Endothelial cell of umbilical vein (primary cell): Measurements from ENCODE around the gene GATA3. TPM values are rescaled to one million over a fixed set of nuclear protein-coding genes. Genes with fewer than 3 reads are reported as not detected.

Experiments
- BruUV-seq: library from RNA; stranded (reverse); fragments of 400-500 nt; replicated peaks from 2 replicates; lab custom pipeline; 2021; lab: Mats Ljungman, UMichigan
- CTCF ChIA-PET: fragments of 300-600, 350-600 bp; sonication (Branson Sonifier 250); formaldehyde crosslinking; loops from one replicate; lab custom pipeline; 2021; ENCODE audit warnings: antibody characterized with exemption, inconsistent platforms; lab: Charles Lee
- POLR2A ChIA-PET: fragments of 300-600, 350-600 bp; sonication (Branson Sonifier 250); formaldehyde crosslinking; loops from one replicate; lab custom pipeline; 2021; ENCODE audit warnings: antibody characterized with exemption, inconsistent platforms; lab: Charles Lee
- DNase-seq: peaks from one replicate; pipeline ENCODE4 v3.0.0-alpha.2; 2011; ENCODE audit warnings: low read depth, low spot score
- FAIRE-seq: peaks from 2 replicates; lab custom pipeline; 2011; peaks lifted over from hg19 to GRCh38; lab: Jason Lieb, UNC
- H2AFZ ChIP-seq: 2 replicates; pipeline ENCODE4 v1.6.0; 2012; ENCODE audit warnings: low read depth, low read length, control low read depth, inconsistent platforms
- H3K27ac ChIP-seq: 2 replicates; pipeline ENCODE4 v1.5.1; 2011; ENCODE audit warnings: low read depth, mild to moderate bottlenecking, control low read depth, low read length, moderate library complexity; ENCODE audit not compliant: insufficient read depth
- H3K27me3 ChIP-seq, 2 experiments: 2 replicates each; pipeline versions ENCODE4 v1.6.0 to v1.6.1; 2011; ENCODE audit warnings: low read length in 2 of 2, mixed read lengths in 1 of 2; ENCODE audit not compliant: control insufficient read depth in 2 of 2, insufficient read depth in 2 of 2
- H3K36me3 ChIP-seq, 2 experiments: 2 replicates in 1 of 2; 3 replicates in 1 of 2; pipeline ENCODE4 v1.5.1; 2011; ENCODE audit warnings: low read length in 2 of 2, mild to moderate bottlenecking in 1 of 2, moderate library complexity in 1 of 2; ENCODE audit not compliant: control insufficient read depth in 2 of 2, insufficient read depth in 2 of 2; ENCODE audit errors: extremely low read depth in 1 of 2
- H3K4me1 ChIP-seq: 3 replicates; pipeline ENCODE4 v1.5.1; 2011; ENCODE audit warnings: mild to moderate bottlenecking, low read length; ENCODE audit not compliant: control insufficient read depth, insufficient read depth; ENCODE audit errors: extremely low read depth
- H3K4me2 ChIP-seq: 2 replicates; pipeline ENCODE4 v1.6.1; 2011; ENCODE audit warnings: low read length, control low read depth, mixed read lengths; ENCODE audit not compliant: insufficient read depth
- H3K4me3 ChIP-seq, 3 experiments: fragments of 200-600 bp in 1 of 3; sonication (generic), shearing (Covaris generic) in 1 of 3; replicated peaks in 1 of 3; 2 replicates each; pipeline ENCODE4 v1.5.1; 2011 to 2016; ENCODE audit warnings: control low read depth in 3 of 3, low read length in 3 of 3, mild to moderate bottlenecking in 2 of 3, inconsistent platforms in 1 of 3, low read depth in 1 of 3, moderate library complexity in 1 of 3; ENCODE audit not compliant: insufficient read depth in 1 of 3
- H3K79me2 ChIP-seq: 2 replicates; pipeline ENCODE4 v1.6.0; 2012; ENCODE audit warnings: low read length, inconsistent platforms; ENCODE audit not compliant: control insufficient read depth, insufficient read depth
- H3K9ac ChIP-seq: replicated peaks from 2 replicates; pipeline ENCODE3; 2011; ENCODE audit warnings: low read length, control low read depth; ENCODE audit not compliant: insufficient read depth; ENCODE audit errors: extremely low read depth
- H3K9me1 ChIP-seq: replicated peaks from 3 replicates; pipeline ENCODE4 v1.6.0; 2011; ENCODE audit warnings: mild to moderate bottlenecking, low read length; ENCODE audit not compliant: control insufficient read depth, insufficient read depth; ENCODE audit errors: extremely low read depth
- H3K9me3 ChIP-seq: replicated peaks from 2 replicates; pipeline ENCODE4 v1.5.1; 2012; ENCODE audit warnings: low read length, inconsistent platforms; ENCODE audit not compliant: control insufficient read depth, insufficient read depth
- H4K20me1 ChIP-seq: replicated peaks from 2 replicates; pipeline ENCODE3; 2011; ENCODE audit warnings: mild to moderate bottlenecking, low read length; ENCODE audit not compliant: control insufficient read depth, insufficient read depth; ENCODE audit errors: extremely low read depth
- CTCF ChIP-seq, 2 donors: IDR thresholded peaks; 1 replicate in 1 of 2; 2 replicates in 1 of 2; pipeline ENCODE4 v1.5.1; 2011; ENCODE audit warnings: low read length in 2 of 2, mild to moderate bottlenecking in 2 of 2, moderate library complexity in 2 of 2, control low read depth in 1 of 2, inconsistent platforms in 1 of 2, low read depth in 1 of 2; ENCODE audit not compliant: insufficient read depth in 1 of 2; ENCODE audit errors: extremely low read depth in 1 of 2
- EZH2 ChIP-seq: IDR thresholded peaks from 2 replicates; pipeline ENCODE4 v1.6.1; 2012; ENCODE audit warnings: borderline replicate concordance, low read depth, mild to moderate bottlenecking, moderate library complexity, low read length, inconsistent platforms; ENCODE audit not compliant: severe bottlenecking
- FOS ChIP-seq: IDR thresholded peaks from 2 replicates; pipeline ENCODE4 v1.6.1; 2011; ENCODE audit warnings: mild to moderate bottlenecking, low read length, moderate library complexity, borderline replicate concordance; ENCODE audit not compliant: insufficient read depth
- GATA2 ChIP-seq: IDR thresholded peaks from 2 replicates; pipeline ENCODE4 v1.7.0; 2011; ENCODE audit warnings: low read depth, mild to moderate bottlenecking, moderate library complexity, mixed read lengths, low read length; ENCODE audit not compliant: insufficient read length, insufficient read depth
- JUN ChIP-seq: IDR thresholded peaks from 2 replicates; pipeline ENCODE4 v1.6.1; 2011; ENCODE audit warnings: borderline replicate concordance, low read depth; ENCODE audit not compliant: insufficient read length, insufficient read depth
- MAX ChIP-seq: IDR thresholded peaks from 2 replicates; pipeline ENCODE4 v1.6.1; 2011; ENCODE audit not compliant: insufficient read depth, insufficient read length
- MYC ChIP-seq: IDR thresholded peaks from one replicate; pipeline ENCODE4 v1.6.1; 2011; ENCODE audit warnings: mild to moderate bottlenecking, low read depth, low read length
- POLR2A ChIP-seq: IDR thresholded peaks from 2 replicates; pipeline ENCODE4 v1.6.1; 2012; ENCODE audit warnings: low read depth, mild to moderate bottlenecking, control low read depth, low read length
- POLR2AphosphoS5 ChIP-seq: IDR thresholded peaks from 2 replicates; pipeline ENCODE4 v1.6.1; 2012; ENCODE audit warnings: low read depth, mild to moderate bottlenecking, control low read depth, low read length, moderate library complexity; ENCODE audit not compliant: insufficient read depth
- dilution Hi-C: fragments of 300-500 bp; cut with MboI; formaldehyde crosslinking; loops from one replicate; pipeline ENCODE4 v1.15.0; 2019; ENCODE audit warnings: low sequenced_read_pairs; ENCODE audit not compliant: extremely low pct_ligation_motif_present
- intact Hi-C: fragments of 100-400 bp; cut with micrococcal nuclease; formaldehyde crosslinking; loops from one replicate; pipeline ENCODE4 v1.10.0; 2022
- polyA plus RNA-seq, 4 experiments: library from polyadenylated mRNA; depleted of rRNA in 3 of 4; stranded (reverse) in 3 of 4; unstranded in 1 of 4; fragments of >200 nt; gene quantifications; 2 replicates each; pipeline versions ENCODE4 v1.2.1 to v1.2.3, GENCODE V29; 2011 to 2012; ENCODE audit warnings: missing spikeins in 1 of 4
- total RNA-seq: library from RNA; stranded (reverse); gene quantifications from 2 replicates; pipeline ENCODE4 v1.2.3, GENCODE V29; 2021

The GATA3 gene
- total and polyA plus RNA-seq, 2 donors (not counting 3 experiments of a cell fraction or from before 2014, with no cell fraction given) = 9.3 to 33.0 TPM

- Histone ChIP-seq H3K9me1 (no peaks in the 10 kb centered on the region), H3K4me3 (no peak overlapping the region), H2AFZ (no peak overlapping the region), H3K27ac (no peak overlapping the region), H3K79me2 (no peaks in the 10 kb centered on the region), H3K9ac (no peak overlapping the region), H3K4me1 (no peaks in the 10 kb centered on the region), H3K27me3 (no peaks in the 10 kb centered on the region), H3K36me3 (no peaks in the 10 kb centered on the region), H3K9me3 (no peaks in the 10 kb centered on the region), H4K20me1 (no peaks in the 10 kb centered on the region), H3K4me2 (no peak overlapping the region)
- no TSS peak for BruUV-seq
- CTCF ChIA-PET = no interaction called here
- no peak for DNase-seq
- dilution Hi-C loops = no loop called here
- intact Hi-C loops = no loop called here
- TF ChIP-seq JUN = no peak
- no peak for TF ChIP-seq POLR2AphosphoS5
- no peak for TF ChIP-seq MYC
- TF ChIP-seq POLR2A = no peak
- TF ChIP-seq FOS = no peak
- no peak for TF ChIP-seq GATA2
- TF ChIP-seq CTCF (IDR thresholded peaks at IDR 0.05; ENCODE audit: extremely low read depth in 1 of 2, insufficient read depth in 1 of 2, low read depth in 1 of 2, low read length in 2 of 2) = no peak
- TF ChIP-seq EZH2 = no peak
- TF ChIP-seq MAX = no peak
- FAIRE-seq = no peak
- POLR2A ChIA-PET = no interaction called here
Observed at GRCh38 chr10:8092428-8092827, 37.9 kb downstream of the GATA3 start.
